Ishikawa (cell line): Measurements from ENCODE around the gene SLC4A2.

Experiments used
- CEBPB ChIP-seq: IDR thresholded peaks from 2 replicates; pipeline ENCODE4 v1.6.1; 2012
- EP300 ChIP-seq: IDR thresholded peaks from 2 replicates; pipeline ENCODE4 v1.6.1; 2012; ENCODE audit warnings: borderline replicate concordance
- MAX ChIP-seq: IDR thresholded peaks from 2 replicates; pipeline ENCODE4 v1.6.1; 2012
- NFIC ChIP-seq: IDR thresholded peaks from 2 replicates; pipeline ENCODE4 v1.6.1; 2012
- RAD21 ChIP-seq: IDR thresholded peaks from 2 replicates; pipeline ENCODE4 v1.6.1; 2012; ENCODE audit warnings: low read depth
- REST ChIP-seq: IDR thresholded peaks from 2 replicates; pipeline ENCODE4 v1.6.1; 2012; ENCODE audit warnings: low read depth, mild to moderate bottlenecking
- TAF1 ChIP-seq: IDR thresholded peaks from 2 replicates; pipeline ENCODE4 v1.6.1; 2012; ENCODE audit warnings: low read depth, mild to moderate bottlenecking
- TCF12 ChIP-seq: IDR thresholded peaks from 2 replicates; pipeline ENCODE4 v1.6.1; 2012; ENCODE audit warnings: low read depth
- USF1 ChIP-seq: IDR thresholded peaks from 2 replicates; pipeline ENCODE4 v1.6.1; 2012
- ZBTB7A ChIP-seq: IDR thresholded peaks from 2 replicates; pipeline ENCODE4 v1.6.1; 2012; ENCODE audit warnings: low read depth

- no peak for TF ChIP-seq EP300
- TF ChIP-seq TAF1, result no peak
- TF ChIP-seq REST, result no peak
- TF ChIP-seq TCF12, result no peak
- TF ChIP-seq CEBPB, result no peak
- TF ChIP-seq ZBTB7A, result no peak
- no peak for TF ChIP-seq NFIC
- TF ChIP-seq USF1, result no peak
- no peak for TF ChIP-seq RAD21
- TF ChIP-seq MAX, result no peak
Observed at GRCh38 chr7:151035026-151035717, 24.2 kb upstream of the SLC4A2 start.
